WTC11 (cell line): Measurements from ENCODE around the gene TMEM140.

Experiments
- ATF3 ChIP-seq: sonication (generic); formaldehyde crosslinking; conservative IDR thresholded peaks from 2 replicates; pipeline ENCODE4 v1.8.1; 2022; ENCODE audit warnings: mild to moderate bottlenecking, missing genetic modification reagents
- CREM ChIP-seq: sonication (generic); formaldehyde crosslinking; IDR thresholded peaks from 2 replicates; pipeline ENCODE4 v1.8.1; 2022; ENCODE audit warnings: mild to moderate bottlenecking, missing genetic modification reagents, moderate library complexity
- CTCF ChIP-seq: fragments of 200-600 bp; IDR thresholded peaks from 2 replicates; pipeline ENCODE4 v1.8.0; 2022; ENCODE audit warnings: antibody characterized with exemption
- ELF4 ChIP-seq: sonication (generic); formaldehyde crosslinking; IDR thresholded peaks from 2 replicates; pipeline ENCODE4 v1.8.1; 2022; ENCODE audit warnings: low read depth, mild to moderate bottlenecking, moderate library complexity, missing genetic modification reagents
- FOXK1 ChIP-seq: sonication (generic); formaldehyde crosslinking; IDR thresholded peaks from 2 replicates; pipeline ENCODE4 v1.8.0; 2022; ENCODE audit warnings: mild to moderate bottlenecking, moderate library complexity, missing genetic modification reagents
- NFYB ChIP-seq: sonication (generic); formaldehyde crosslinking; conservative IDR thresholded peaks from 2 replicates; pipeline ENCODE4 v1.8.0; 2022; ENCODE audit warnings: low read depth, missing genetic modification reagents
- SOX15 ChIP-seq: fragments of 250-450 bp; sonication (Bioruptor Pico); IDR thresholded peaks from 2 replicates; pipeline ENCODE4 v1.9.0; 2021; ENCODE audit warnings: mild to moderate bottlenecking
- SP1 ChIP-seq: sonication (generic); formaldehyde crosslinking; conservative IDR thresholded peaks from 2 replicates; pipeline ENCODE4 v1.8.1; 2022; ENCODE audit warnings: missing genetic modification reagents
- TCF7 ChIP-seq: sonication (generic); formaldehyde crosslinking; IDR thresholded peaks from 2 replicates; pipeline ENCODE4 v1.8.0; 2022; ENCODE audit warnings: mild to moderate bottlenecking, low read depth, missing genetic modification reagents, moderate library complexity
- USF2 ChIP-seq: sonication (generic); formaldehyde crosslinking; IDR thresholded peaks from 2 replicates; pipeline ENCODE4 v1.8.1; 2023; ENCODE audit warnings: mild to moderate bottlenecking, missing genetic modification reagents, moderate library complexity
- ZNF121 ChIP-seq: sonication (generic); formaldehyde crosslinking; IDR thresholded peaks from 2 replicates; pipeline ENCODE4 v1.8.0; 2023; ENCODE audit warnings: missing genetic modification reagents
- TF ChIP-seq, protein P1 (sequence below): sonication (generic); formaldehyde crosslinking; IDR thresholded peaks from 2 replicates; pipeline ENCODE4 v1.8.0; 2022; ENCODE audit warnings: mild to moderate bottlenecking, missing genetic modification reagents

- no peak for TF ChIP-seq CREM (CRISPR knock-in tag)
- TF ChIP-seq CTCF = no peak
- no peak for TF ChIP-seq SOX15 (CRISPR knock-in tag)
- TF ChIP-seq ZNF121 = no peak
- TF ChIP-seq TCF7 (CRISPR knock-in tag) = no peak
- TF ChIP-seq SP1 (CRISPR knock-in tag) = no peak
- no peak for TF ChIP-seq USF2 (CRISPR knock-in tag)
- no peak for TF ChIP-seq FOXK1 (CRISPR knock-in tag)
- no peak for TF ChIP-seq ELF4 (CRISPR knock-in tag)
- TF ChIP-seq ATF3 = no peak
- TF ChIP-seq, protein P1, sequence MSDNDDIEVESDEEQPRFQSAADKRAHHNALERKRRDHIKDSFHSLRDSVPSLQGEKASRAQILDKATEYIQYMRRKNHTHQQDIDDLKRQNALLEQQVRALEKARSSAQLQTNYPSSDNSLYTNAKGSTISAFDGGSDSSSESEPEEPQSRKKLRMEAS (CRISPR knock-in tag) = no peak
- TF ChIP-seq NFYB (CRISPR knock-in tag) = no peak
Measured at GRCh38 chr7:135156290-135156689, 8.4 kb downstream of the TMEM140 start.
